HepG2 (cell line): Measurements from ENCODE around the gene HABP4. TPM values are rescaled to one million over a fixed set of nuclear protein-coding genes. Genes with fewer than 3 reads are reported as not detected.
A peak's percentile ranks its signal among the peaks of the same experiment; 100 is the strongest.

ENCODE experiments used
- EED ChIP-seq: sonication (generic); formaldehyde crosslinking; IDR thresholded peaks from 2 replicates; pipeline ENCODE4 v1.5.0; 2020; ENCODE audit warnings: mild to moderate bottlenecking, missing genetic modification reagents
- GABPA ChIP-seq, 2 experiments: IDR thresholded peaks; 2 replicates each; pipeline ENCODE4 v1.6.1; 2011 to 2016; ENCODE audit warnings: low read depth in 2 of 2, low read length in 1 of 2, missing biosample characterization in 1 of 2, missing genetic modification characterization in 1 of 2
- HOXA3 ChIP-seq: sonication (generic); formaldehyde crosslinking; IDR thresholded peaks from 2 replicates; pipeline ENCODE4 v1.5.0; 2020; ENCODE audit warnings: missing genetic modification reagents
- IKZF1 ChIP-seq: fragments of 450-650 bp; IDR thresholded peaks from 2 replicates; pipeline ENCODE4 v1.7.1; 2016
- JUND ChIP-seq: sonication (generic); formaldehyde crosslinking; IDR thresholded peaks from 2 replicates; pipeline ENCODE4 v1.8.0; 2022; ENCODE audit warnings: mild to moderate bottlenecking, missing genetic modification reagents
- KDM2A ChIP-seq: sonication (generic); formaldehyde crosslinking; IDR thresholded peaks from 2 replicates; pipeline ENCODE4 v1.4.0; 2020; ENCODE audit warnings: low read depth, missing genetic modification reagents, borderline replicate concordance
- MIER2 ChIP-seq: IDR thresholded peaks from 2 replicates; pipeline ENCODE4 v1.6.1; 2016; ENCODE audit warnings: missing biosample characterization, missing genetic modification reagents
- MIER3 ChIP-seq: IDR thresholded peaks from 2 replicates; pipeline ENCODE4 v1.6.1; 2016; ENCODE audit warnings: missing compliant biosample characterization, borderline replicate concordance
- RFX3 ChIP-seq: IDR thresholded peaks from 2 replicates; pipeline ENCODE4 v1.6.1; 2016; ENCODE audit warnings: missing biosample characterization, missing genetic modification reagents
- RFX5 ChIP-seq: IDR thresholded peaks from 2 replicates; pipeline ENCODE4 v1.6.1; 2011; ENCODE audit warnings: low read depth, low read length, improper control_type of control experiment
- SALL2 ChIP-seq: sonication (generic); formaldehyde crosslinking; IDR thresholded peaks from 2 replicates; pipeline ENCODE4 v1.8.1; 2023; ENCODE audit warnings: mild to moderate bottlenecking, missing genetic modification reagents, inconsistent platforms
- SAP130 ChIP-seq: IDR thresholded peaks from 2 replicates; pipeline ENCODE4 v1.6.1; 2016; ENCODE audit warnings: low read depth
- SIN3A ChIP-seq: IDR thresholded peaks from 2 replicates; pipeline ENCODE4 v1.6.1; 2011; ENCODE audit warnings: low read depth, mild to moderate bottlenecking, control low read depth, low read length, borderline replicate concordance
- SMAD3 ChIP-seq: sonication (generic); formaldehyde crosslinking; IDR thresholded peaks from 2 replicates; pipeline ENCODE4 v1.4.0; 2020; ENCODE audit warnings: missing genetic modification reagents
- SP5 ChIP-seq: IDR thresholded peaks from 2 replicates; pipeline ENCODE4 v1.6.1; 2016; ENCODE audit warnings: low read depth, borderline replicate concordance
- TBX3 ChIP-seq: fragments of 450-650 bp; IDR thresholded peaks from 2 replicates; pipeline ENCODE4 v1.6.1; 2017; ENCODE audit warnings: antibody characterized with exemption, mild to moderate bottlenecking, inconsistent platforms, borderline replicate concordance
- TFDP2 ChIP-seq: sonication (generic); formaldehyde crosslinking; IDR thresholded peaks from 2 replicates; pipeline ENCODE4 v1.4.0; 2020; ENCODE audit warnings: missing genetic modification reagents
- ZMYM2 ChIP-seq: sonication (generic); formaldehyde crosslinking; IDR thresholded peaks from 2 replicates; pipeline ENCODE4 v1.8.0; 2022; ENCODE audit warnings: mild to moderate bottlenecking, missing genetic modification reagents
- ZNF260 ChIP-seq: sonication (generic); formaldehyde crosslinking; IDR thresholded peaks from 2 replicates; pipeline ENCODE4 v1.4.0; 2020; ENCODE audit warnings: missing genetic modification reagents, low read depth, mild to moderate bottlenecking, borderline replicate concordance
- ZNF589 ChIP-seq: sonication (generic); formaldehyde crosslinking; conservative IDR thresholded peaks from 2 replicates; pipeline ENCODE4 v1.8.0; 2022; ENCODE audit warnings: mild to moderate bottlenecking, moderate library complexity, missing genetic modification reagents
- ZNF772 ChIP-seq: sonication (generic); formaldehyde crosslinking; IDR thresholded peaks from 2 replicates; pipeline ENCODE4 v1.5.0; 2020; ENCODE audit warnings: mild to moderate bottlenecking, missing genetic modification reagents
- polyA plus RNA-seq, 8 experiments: library from polyadenylated mRNA; depleted of rRNA in 3 of 8; stranded (reverse) in 7 of 8; unstranded in 1 of 8; fragments of >200 nt; fragmentation: Illumina TruSeq in 4 of 8; extraction: Trizol in 4 of 8; gene quantifications; 2 replicates each; pipeline versions ENCODE4 v1.2.1 to v1.2.3, GENCODE V29; 2011 to 2016; ENCODE audit warnings: low read depth in 4 of 8, missing spikeins in 1 of 8, mixed read lengths in 1 of 8; ENCODE audit not compliant: insufficient read depth in 1 of 8
- total RNA-seq, 5 experiments: library from RNA; depleted of rRNA; stranded (reverse); fragments of >200 nt; fragmentation: Illumina TruSeq; extraction: Trizol; gene quantifications; 2 replicates each; pipeline ENCODE4 v1.2.3, GENCODE V29; 2016; ENCODE audit warnings: low read depth in 1 of 5
- TF ChIP-seq, protein P1 (sequence below): sonication (generic); formaldehyde crosslinking; IDR thresholded peaks from 2 replicates; pipeline ENCODE4 v1.4.0; 2020; ENCODE audit warnings: mild to moderate bottlenecking, missing genetic modification reagents
- TF ChIP-seq, protein P2 (sequence below): sonication (generic); formaldehyde crosslinking; IDR thresholded peaks from 2 replicates; pipeline ENCODE4 v1.5.0; 2020; ENCODE audit warnings: mild to moderate bottlenecking, missing genetic modification reagents, borderline replicate concordance

The HABP4 gene
- total and polyA plus RNA-seq, 2 of the 13 experiments (the other 11 are each of a cell fraction or from before 2014, with no cell fraction given): 14.3 to 26.6 TPM

DNA sequence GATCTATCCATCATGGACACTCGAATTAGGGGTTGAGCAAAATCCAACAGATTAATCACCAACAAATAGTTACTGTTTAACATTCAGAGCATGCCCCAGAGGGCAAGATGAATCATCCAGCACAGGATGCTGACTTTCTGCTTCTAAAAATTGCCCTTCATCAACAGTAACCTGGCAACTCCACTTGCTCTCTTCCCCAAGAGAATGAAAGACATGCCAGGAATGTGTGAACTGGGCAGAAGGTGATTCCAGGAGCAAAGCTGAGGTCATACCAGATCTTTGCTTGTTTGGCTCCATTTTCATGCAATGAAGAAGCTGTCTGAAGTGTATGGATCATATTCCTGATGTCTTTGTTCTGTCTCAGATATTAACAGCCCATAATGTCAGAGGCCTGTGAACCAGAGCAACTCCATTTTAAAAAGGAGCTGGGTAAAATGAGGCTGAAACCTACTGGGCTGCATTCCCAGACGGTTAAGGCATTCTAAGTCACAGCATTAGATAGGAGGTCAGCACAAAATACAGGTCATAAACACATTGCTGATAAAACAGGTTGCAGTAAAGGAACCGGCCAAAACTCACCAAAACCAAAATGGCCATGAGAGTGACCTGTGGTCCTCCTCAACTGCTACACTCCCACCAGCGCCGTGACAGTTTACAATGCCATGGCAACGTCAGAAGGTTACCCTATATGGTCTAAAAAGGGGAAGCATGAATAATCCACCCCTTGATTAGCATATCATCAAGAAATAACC lies 29.3 kb upstream of the HABP4 start (continued):
- TF ChIP-seq ZNF260: no peak
- no peak for TF ChIP-seq EED (CRISPR knock-in tag)
- no peak for TF ChIP-seq SIN3A
- TF ChIP-seq MIER2: peak; percentile 69; the same call in 1 of the 2 replicates
- peak; percentile 96 for TF ChIP-seq SAP130 (CRISPR knock-in tag)
- peak; percentile 70; the same call in 1 of the 2 replicates for TF ChIP-seq SP5 (CRISPR knock-in tag)
- peak; percentile 91 for TF ChIP-seq JUND
- TF ChIP-seq, protein P1, sequence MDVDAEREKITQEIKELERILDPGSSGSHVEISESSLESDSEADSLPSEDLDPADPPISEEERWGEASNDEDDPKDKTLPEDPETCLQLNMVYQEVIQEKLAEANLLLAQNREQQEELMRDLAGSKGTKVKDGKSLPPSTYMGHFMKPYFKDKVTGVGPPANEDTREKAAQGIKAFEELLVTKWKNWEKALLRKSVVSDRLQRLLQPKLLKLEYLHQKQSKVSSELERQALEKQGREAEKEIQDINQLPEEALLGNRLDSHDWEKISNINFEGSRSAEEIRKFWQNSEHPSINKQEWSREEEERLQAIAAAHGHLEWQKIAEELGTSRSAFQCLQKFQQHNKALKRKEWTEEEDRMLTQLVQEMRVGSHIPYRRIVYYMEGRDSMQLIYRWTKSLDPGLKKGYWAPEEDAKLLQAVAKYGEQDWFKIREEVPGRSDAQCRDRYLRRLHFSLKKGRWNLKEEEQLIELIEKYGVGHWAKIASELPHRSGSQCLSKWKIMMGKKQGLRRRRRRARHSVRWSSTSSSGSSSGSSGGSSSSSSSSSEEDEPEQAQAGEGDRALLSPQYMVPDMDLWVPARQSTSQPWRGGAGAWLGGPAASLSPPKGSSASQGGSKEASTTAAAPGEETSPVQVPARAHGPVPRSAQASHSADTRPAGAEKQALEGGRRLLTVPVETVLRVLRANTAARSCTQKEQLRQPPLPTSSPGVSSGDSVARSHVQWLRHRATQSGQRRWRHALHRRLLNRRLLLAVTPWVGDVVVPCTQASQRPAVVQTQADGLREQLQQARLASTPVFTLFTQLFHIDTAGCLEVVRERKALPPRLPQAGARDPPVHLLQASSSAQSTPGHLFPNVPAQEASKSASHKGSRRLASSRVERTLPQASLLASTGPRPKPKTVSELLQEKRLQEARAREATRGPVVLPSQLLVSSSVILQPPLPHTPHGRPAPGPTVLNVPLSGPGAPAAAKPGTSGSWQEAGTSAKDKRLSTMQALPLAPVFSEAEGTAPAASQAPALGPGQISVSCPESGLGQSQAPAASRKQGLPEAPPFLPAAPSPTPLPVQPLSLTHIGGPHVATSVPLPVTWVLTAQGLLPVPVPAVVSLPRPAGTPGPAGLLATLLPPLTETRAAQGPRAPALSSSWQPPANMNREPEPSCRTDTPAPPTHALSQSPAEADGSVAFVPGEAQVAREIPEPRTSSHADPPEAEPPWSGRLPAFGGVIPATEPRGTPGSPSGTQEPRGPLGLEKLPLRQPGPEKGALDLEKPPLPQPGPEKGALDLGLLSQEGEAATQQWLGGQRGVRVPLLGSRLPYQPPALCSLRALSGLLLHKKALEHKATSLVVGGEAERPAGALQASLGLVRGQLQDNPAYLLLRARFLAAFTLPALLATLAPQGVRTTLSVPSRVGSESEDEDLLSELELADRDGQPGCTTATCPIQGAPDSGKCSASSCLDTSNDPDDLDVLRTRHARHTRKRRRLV (CRISPR knock-in tag): no peak
- 0 out of 2 replicates have a peak, but pooled peaks have one; percentile 37 for TF ChIP-seq ZNF589 (CRISPR knock-in tag)
- TF ChIP-seq HOXA3: peak; percentile 78
- peak; percentile 17; the same call in 1 of the 2 replicates for TF ChIP-seq TFDP2 (CRISPR knock-in tag)
- no peak for TF ChIP-seq KDM2A (CRISPR knock-in tag)
- no peak for TF ChIP-seq IKZF1
- peak; percentile 46; the same call in 1 of the 2 replicates for TF ChIP-seq RFX5
- no peak for TF ChIP-seq ZMYM2 (CRISPR knock-in tag)
- peak; percentile 79 for TF ChIP-seq RFX3 (CRISPR knock-in tag)
- TF ChIP-seq ZNF772: 0 out of 2 replicates have a peak, but pooled peaks have one; percentile 19
- TF ChIP-seq, protein P2, sequence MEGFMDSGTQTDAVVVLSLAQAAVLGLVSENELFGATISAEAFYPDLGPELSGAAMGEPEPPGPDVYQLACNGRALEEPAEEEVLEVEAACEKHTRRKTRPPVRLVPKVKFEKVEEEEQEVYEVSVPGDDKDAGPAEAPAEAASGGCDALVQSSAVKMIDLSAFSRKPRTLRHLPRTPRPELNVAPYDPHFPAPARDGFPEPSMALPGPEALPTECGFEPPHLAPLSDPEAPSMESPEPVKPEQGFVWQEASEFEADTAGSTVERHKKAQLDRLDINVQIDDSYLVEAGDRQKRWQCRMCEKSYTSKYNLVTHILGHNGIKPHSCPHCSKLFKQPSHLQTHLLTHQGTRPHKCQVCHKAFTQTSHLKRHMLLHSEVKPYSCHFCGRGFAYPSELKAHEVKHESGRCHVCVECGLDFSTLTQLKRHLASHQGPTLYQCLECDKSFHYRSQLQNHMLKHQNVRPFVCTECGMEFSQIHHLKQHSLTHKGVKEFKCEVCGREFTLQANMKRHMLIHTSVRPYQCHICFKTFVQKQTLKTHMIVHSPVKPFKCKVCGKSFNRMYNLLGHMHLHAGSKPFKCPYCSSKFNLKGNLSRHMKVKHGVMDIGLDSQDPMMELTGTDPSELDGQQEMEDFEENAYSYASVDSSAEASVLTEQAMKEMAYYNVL (CRISPR knock-in tag): 0 out of 2 replicates have a peak, but pooled peaks have one; percentile 44
- TF ChIP-seq SALL2 (CRISPR knock-in tag): 0 out of 2 replicates have a peak, but pooled peaks have one; percentile 18
- TF ChIP-seq SMAD3 (CRISPR knock-in tag): peak; percentile 70; the same call in 1 of the 2 replicates
- no peak for TF ChIP-seq GABPA (IDR thresholded peaks at IDR 0.05; ENCODE audit: low read depth, low read length)
- TF ChIP-seq GABPA (CRISPR knock-in tag; IDR thresholded peaks at IDR 0.05; ENCODE audit: low read depth): peak; percentile 61
- peak; percentile 87 for TF ChIP-seq TBX3
- peak; percentile 81; the same call in 1 of the 2 replicates for TF ChIP-seq MIER3 (CRISPR knock-in tag)
